Esophagus (tissue), 2 donors: ENCODE data around the gene H19. TPM values are rescaled to one million over a fixed set of nuclear protein-coding genes. Genes with fewer than 3 reads are reported as not detected.

Experiments used
- H3K27ac ChIP-seq, 2 donors: one replicate each; pipeline ENCODE4 v1.5.1; 2013; ENCODE audit warnings: low read depth in 2 of 2, mild to moderate bottlenecking in 2 of 2, inconsistent platforms in 1 of 2, low read length in 1 of 2, moderate library complexity in 1 of 2
- H3K27me3 ChIP-seq, 2 donors: one replicate each; pipeline ENCODE4 v1.6.1; 2013; ENCODE audit warnings: low read length in 2 of 2, control low read depth in 1 of 2, mild to moderate bottlenecking in 1 of 2; ENCODE audit not compliant: insufficient read depth in 2 of 2, control insufficient read depth in 1 of 2
- H3K36me3 ChIP-seq, 2 donors: one replicate each; pipeline ENCODE4 v1.6.1; 2013; ENCODE audit warnings: low read length in 1 of 2; ENCODE audit not compliant: control insufficient read depth in 2 of 2, insufficient read depth in 2 of 2
- H3K4me1 ChIP-seq, 2 donors: one replicate each; pipeline ENCODE4 v1.6.1; 2013; ENCODE audit warnings: low read length in 1 of 2; ENCODE audit not compliant: control insufficient read depth in 2 of 2, insufficient read depth in 2 of 2
- H3K4me3 ChIP-seq, 2 donors: one replicate each; pipeline ENCODE4 v1.5.1; 2013; ENCODE audit warnings: low read length in 2 of 2, mild to moderate bottlenecking in 2 of 2, low read depth in 1 of 2, moderate library complexity in 1 of 2
- H3K9me3 ChIP-seq, 2 donors: one replicate each; pipeline ENCODE4 v1.6.1; 2013; ENCODE audit warnings: mild to moderate bottlenecking in 2 of 2, low read depth in 1 of 2, low read length in 1 of 2, moderate library complexity in 1 of 2; ENCODE audit not compliant: control insufficient read depth in 2 of 2, insufficient read depth in 1 of 2
- WGBS, 2 donors: extraction: QIAGEN DNeasy Blood & Tissue Kit; methylation state at CpG; one replicate each; pipeline ENCODE4 v1.1.7; 2013; 5-methylcytosine and 5-hydroxymethylcytosine counted together
- polyA plus RNA-seq, 2 donors: library from polyadenylated mRNA; stranded (reverse); fragments of 200-250 nt; gene quantifications; one replicate each; pipeline ENCODE4 v1.2.3, GENCODE V29; 2013
- donor health status: healthy with polysubstance abuse.
- donor health status: Bipolar disorder and iron deficiency.

H19 gene
- polyA plus RNA-seq = 100 to 1,000 TPM in 1 of 2 donors, 10 to 100 TPM in 1; 47.6 to 177 TPM

DNA sequence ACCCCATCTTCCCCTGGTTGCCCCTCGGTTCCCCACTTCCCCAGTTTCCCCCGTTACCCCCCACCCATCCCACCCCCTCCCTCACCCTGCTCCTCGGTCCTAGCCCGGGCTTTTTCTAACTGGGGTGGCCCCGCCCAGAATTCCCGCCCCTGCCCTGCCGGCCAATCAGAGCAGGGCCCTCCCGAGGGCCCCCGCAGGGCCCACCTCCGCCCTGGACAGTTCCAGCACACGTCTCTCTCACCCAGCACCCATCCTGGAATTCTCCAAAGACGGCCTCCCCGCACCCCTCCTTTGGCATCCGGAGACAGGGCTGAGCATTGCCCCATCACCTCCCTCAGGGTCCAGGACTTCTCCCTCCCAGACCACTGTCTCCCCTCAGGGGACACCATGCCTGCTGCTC is at the start of gene H19:
H19 (minus strand) TSS at position 88 of the 400 bp plus-strand sequence.
- H3K27me3 ChIP-seq = no peaks in the 10 kb centered on the region
- H3K36me3 ChIP-seq = no peaks in the 10 kb centered on the region
- no CpG with 5 or more reads among the region's 14 CpGs for WGBS, 2 donors
- H3K27ac ChIP-seq = no peak within 1 kb of the TSS
- no peak within 1 kb of the TSS for H3K4me3 ChIP-seq
- no peaks in the 10 kb centered on the region for H3K4me1 ChIP-seq
- no peaks in the 10 kb centered on the region for H3K9me3 ChIP-seq

GRCh38 chr11:2041963-2042362 is 44.3 kb upstream of the H19 start:
- H3K4me1 ChIP-seq = no peaks in the 10 kb centered on the region
- H3K27ac ChIP-seq = no peak overlapping the region
- H3K4me3 ChIP-seq = no peak overlapping the region
- 79 to 80% methylated on average over 2 of the region's 2 CpGs for WGBS, 2 donors
- no peaks in the 10 kb centered on the region for H3K9me3 ChIP-seq
- H3K27me3 ChIP-seq = no peaks in the 10 kb centered on the region
- H3K36me3 ChIP-seq = no peaks in the 10 kb centered on the region

DNA sequence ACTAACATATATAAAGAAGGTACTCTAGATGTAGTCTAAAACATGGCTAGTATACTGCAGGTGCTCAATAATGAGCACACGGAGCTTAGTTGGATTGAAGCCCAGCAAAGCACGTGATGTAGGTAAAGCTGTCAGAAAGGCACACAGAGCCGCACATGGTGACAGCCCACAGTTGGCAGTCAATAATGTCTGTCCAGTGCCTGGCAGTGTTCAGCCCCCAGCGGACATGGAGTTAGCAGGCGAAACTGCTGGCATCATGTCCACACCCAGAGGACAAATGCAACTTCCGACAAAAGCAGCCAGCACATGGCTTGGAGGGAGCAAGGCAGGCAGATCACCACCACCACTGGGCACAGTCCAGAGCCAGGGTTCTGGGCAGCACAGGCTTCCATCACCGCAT is 43.5 kb upstream of the H19 start:
- no peaks in the 10 kb centered on the region for H3K9me3 ChIP-seq
- WGBS, 2 donors = no CpG with 5 or more reads among the region's 7 CpGs
- H3K4me3 ChIP-seq = no peak overlapping the region
- no peaks in the 10 kb centered on the region for H3K36me3 ChIP-seq
- H3K4me1 ChIP-seq = no peaks in the 10 kb centered on the region
- no peaks in the 10 kb centered on the region for H3K27me3 ChIP-seq
- no peak overlapping the region for H3K27ac ChIP-seq

- WGBS, 2 donors = no CpG with 5 or more reads among the region's 20 CpGs
- Histone ChIP-seq H3K27me3 (no peaks in the 10 kb centered on the region), H3K36me3 (no peaks in the 10 kb centered on the region), H3K4me1 (no peaks in the 10 kb centered on the region), H3K27ac (no peak overlapping the region), H3K4me3 (no peak overlapping the region), H3K9me3 (no peaks in the 10 kb centered on the region)
These were observed 41.6 kb upstream of the H19 start for GRCh38 chr11:2039198-2039759.

GRCh38 chr11:2036863-2037486 is 39.3 kb upstream of the H19 start:
- no peaks in the 10 kb centered on the region for H3K27me3 ChIP-seq
- H3K36me3 ChIP-seq = no peaks in the 10 kb centered on the region
- H3K4me3 ChIP-seq = no peak overlapping the region
- H3K4me1 ChIP-seq = no peaks in the 10 kb centered on the region
- H3K9me3 ChIP-seq = no peaks in the 10 kb centered on the region
- no peak overlapping the region for H3K27ac ChIP-seq
- WGBS, 2 donors = no CpG with 5 or more reads among the region's 18 CpGs

DNA sequence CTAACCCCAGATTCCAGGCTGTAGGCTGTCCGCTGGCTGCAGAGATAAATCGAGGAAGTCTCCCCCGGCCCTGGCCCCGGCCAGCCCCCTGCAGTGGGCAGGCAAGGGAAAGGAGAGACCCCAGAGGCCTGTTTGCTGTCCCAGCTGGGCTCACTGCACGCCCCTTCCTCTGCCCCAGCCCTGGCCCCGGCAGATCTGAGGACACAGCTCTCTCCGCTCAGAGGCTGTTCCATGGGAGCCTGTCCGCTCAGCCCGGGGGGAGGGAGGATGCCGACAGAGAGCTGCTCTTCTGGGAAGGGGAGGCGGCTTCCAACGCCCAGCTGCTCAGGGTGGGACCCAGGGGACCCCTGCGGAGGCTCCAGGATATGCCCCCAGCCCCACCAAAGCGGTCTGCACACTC is 37.7 kb upstream of the H19 start:
- Histone ChIP-seq H3K4me1 (no peaks in the 10 kb centered on the region), H3K27ac (no peak overlapping the region), H3K27me3 (no peaks in the 10 kb centered on the region), H3K36me3 (no peaks in the 10 kb centered on the region), H3K9me3 (no peaks in the 10 kb centered on the region), H3K4me3 (no peak overlapping the region)
- no CpG with 5 or more reads among the region's 14 CpGs for WGBS, 2 donors

- Histone ChIP-seq H3K36me3 (no peaks in the 10 kb centered on the region), H3K4me1 (no peaks in the 10 kb centered on the region), H3K4me3 (no peak overlapping the region), H3K9me3 (no peaks in the 10 kb centered on the region), H3K27ac (no peak overlapping the region), H3K27me3 (no peaks in the 10 kb centered on the region)
- WGBS, 2 donors = no CpG with 5 or more reads among the region's 10 CpGs
These were observed 33.4 kb upstream of the H19 start for GRCh38 chr11:2031058-2031457.

DNA sequence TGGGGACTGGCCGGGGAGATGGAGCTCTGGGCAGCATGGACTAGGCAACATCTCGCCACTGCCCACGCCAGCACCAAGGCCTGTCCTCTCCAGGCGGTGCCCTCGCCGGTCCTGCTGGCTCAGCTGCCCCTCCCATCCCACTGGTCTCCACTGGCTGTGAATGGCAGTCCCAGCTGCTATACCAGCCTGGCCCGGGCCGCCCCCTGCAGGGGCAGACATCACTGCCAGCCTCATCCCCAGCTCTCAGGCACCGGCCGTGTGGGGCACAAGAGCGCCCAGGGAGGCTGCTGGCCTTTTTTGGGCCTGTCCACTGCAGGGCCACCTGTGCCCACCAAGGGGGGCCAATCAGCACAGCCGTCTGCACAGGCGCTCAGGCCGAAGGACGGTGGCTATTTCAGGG is 30.1 kb upstream of the H19 start:
- no CpG with 5 or more reads among the region's 15 CpGs for WGBS, 2 donors
- H3K27me3 ChIP-seq = no peaks in the 10 kb centered on the region
- H3K27ac ChIP-seq = no peak overlapping the region
- H3K36me3 ChIP-seq = no peaks in the 10 kb centered on the region
- no peak overlapping the region for H3K4me3 ChIP-seq
- no peaks in the 10 kb centered on the region for H3K4me1 ChIP-seq
- no peaks in the 10 kb centered on the region for H3K9me3 ChIP-seq

DNA sequence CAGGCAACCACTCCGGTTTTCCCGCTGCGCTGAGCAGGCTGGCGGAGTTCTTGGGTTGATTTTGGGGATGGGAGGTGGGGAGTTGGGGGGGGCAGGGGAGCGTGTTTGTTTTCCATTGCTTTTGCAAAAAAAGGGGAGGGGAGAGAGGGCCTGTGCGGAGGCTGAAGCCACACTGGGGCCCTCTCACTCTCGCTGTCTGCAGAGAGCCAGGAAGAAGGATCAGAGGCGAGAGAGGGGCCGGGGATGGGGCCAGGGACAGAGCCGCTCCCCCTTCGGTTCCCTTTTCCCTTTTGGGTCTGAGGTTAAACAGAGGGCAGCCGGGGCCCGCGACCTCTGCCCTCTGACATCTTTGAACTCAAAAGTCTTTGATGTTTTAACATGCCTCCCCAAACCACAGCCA is 17.4 kb upstream of the H19 start:
- H3K9me3 ChIP-seq = no peaks in the 10 kb centered on the region
- no peak overlapping the region for H3K4me3 ChIP-seq
- no peaks in the 10 kb centered on the region for H3K27me3 ChIP-seq
- H3K36me3 ChIP-seq = no peaks in the 10 kb centered on the region
- H3K4me1 ChIP-seq = no peaks in the 10 kb centered on the region
- H3K27ac ChIP-seq = no peak overlapping the region
- WGBS, 2 donors = no CpG with 5 or more reads among the region's 14 CpGs

- no peaks in the 10 kb centered on the region for H3K9me3 ChIP-seq
- H3K27ac ChIP-seq = no peak overlapping the region
- H3K4me1 ChIP-seq = no peaks in the 10 kb centered on the region
- no peaks in the 10 kb centered on the region for H3K27me3 ChIP-seq
- no peaks in the 10 kb centered on the region for H3K36me3 ChIP-seq
- WGBS, 2 donors = no CpG with 5 or more reads among the region's 25 CpGs
- no peak overlapping the region for H3K4me3 ChIP-seq
These were observed 14.8 kb upstream of the H19 start for GRCh38 chr11:2012440-2012839.
